K562 (cell line): Measurements from ENCODE around the gene RTL10. TPM values are rescaled to one million over a fixed set of nuclear protein-coding genes. Genes with fewer than 3 reads are reported as not detected.

Experiments used
- ATAC-seq: fragments of 200-7000 bp; cut with Tn5 transposase; 3 replicates; pipeline ENCODE4 v1.9.1; 2020; ENCODE audit warnings: moderate library complexity
- BruUV-seq: library from RNA; stranded (reverse); fragments of 400-500 nt; replicated peaks from 2 replicates; lab custom pipeline; 2021; lab: Mats Ljungman, UMichigan
- CTCF ChIA-PET: fragments of 300-600 bp; formaldehyde crosslinking; extraction: SDS; loops from one replicate; lab custom pipeline; 2021; ENCODE audit warnings: low intra/inter-chr PET ratio; lab: Yijun Ruan, JAX
- POLR2A ChIA-PET: fragments of 300-600, 350-650 bp; sonication (Branson Sonifier 250); formaldehyde crosslinking; extraction: SDS; loops from one replicate; lab custom pipeline; 2021; ENCODE audit warnings: antibody characterized with exemption, inconsistent platforms; lab: Yijun Ruan, JAX
- DNase-seq, 4 experiments: peaks; one replicate each; pipeline versions ENCODE4 v3.0.0 to v3.0.0-alpha.2; 2011 to 2018; ENCODE audit warnings: low spot score in 3 of 4, mixed read lengths in 3 of 4; ENCODE audit errors: extremely low read depth in 1 of 4
- FAIRE-seq: peaks from 2 replicates; lab custom pipeline; 2011; peaks lifted over from hg19 to GRCh38; lab: Jason Lieb, UNC
- H2AFZ ChIP-seq: 2 replicates; pipeline ENCODE4 v1.6.0; 2011; ENCODE audit warnings: low read depth, low read length, control low read depth, inconsistent platforms
- H3K27ac ChIP-seq: fragments of 200-600 bp; 3 replicates; pipeline ENCODE4 v1.8.0; 2011; ENCODE audit warnings: low read depth, mild to moderate bottlenecking, control low read depth, inconsistent platforms, low read length, moderate library complexity, mixed read lengths; ENCODE audit errors: extremely low read depth
- H3K27me3 ChIP-seq, 2 experiments: fragments of 300-600 bp in 1 of 2; 2 replicates in 1 of 2; 3 replicates in 1 of 2; pipeline versions ENCODE4 v1.6.0 to v1.8.0; 2011; ENCODE audit warnings: inconsistent platforms in 2 of 2, low read length in 2 of 2, mild to moderate bottlenecking in 1 of 2, mixed read lengths in 1 of 2, moderate library complexity in 1 of 2; ENCODE audit not compliant: control insufficient read depth in 2 of 2, insufficient read depth in 2 of 2
- H3K36me3 ChIP-seq: fragments of 300-600 bp; 3 replicates; pipeline ENCODE4 v1.8.0; 2011; ENCODE audit warnings: mild to moderate bottlenecking, low read length, inconsistent platforms; ENCODE audit not compliant: control insufficient read depth, insufficient read depth
- H3K4me1 ChIP-seq, 2 experiments: fragments of 200-600 bp in 1 of 2; replicated peaks in 1 of 2; 2 replicates in 1 of 2; 3 replicates in 1 of 2; pipeline versions ENCODE4 v1.5.1 to v1.8.0; 2011; ENCODE audit warnings: inconsistent platforms in 2 of 2, low read length in 2 of 2, mild to moderate bottlenecking in 1 of 2, mixed read lengths in 1 of 2, moderate library complexity in 1 of 2; ENCODE audit not compliant: control insufficient read depth in 2 of 2, insufficient read depth in 2 of 2
- H3K4me2 ChIP-seq: 2 replicates; pipeline ENCODE4 v1.6.1; 2011; ENCODE audit warnings: low read length, control low read depth, inconsistent platforms, mixed read lengths; ENCODE audit not compliant: insufficient read depth
- H3K4me3 ChIP-seq: fragments of 200-600 bp; sonication (generic), shearing (Covaris generic); 2 replicates; pipeline ENCODE4 v1.5.1; 2016; ENCODE audit warnings: control low read depth, inconsistent platforms
- H3K79me2 ChIP-seq: fragments of 200-600 bp; 3 replicates; pipeline ENCODE4 v1.8.0; 2011; ENCODE audit warnings: low read length, inconsistent platforms; ENCODE audit not compliant: control insufficient read depth, insufficient read depth
- H3K9ac ChIP-seq, 2 experiments: 2 replicates each; pipeline versions ENCODE4 v1.6.0 to v1.6.1; 2011; ENCODE audit warnings: low read depth in 2 of 2, low read length in 2 of 2, control low read depth in 1 of 2, inconsistent platforms in 1 of 2, mild to moderate bottlenecking in 1 of 2, mixed read lengths in 1 of 2; ENCODE audit not compliant: insufficient read depth in 1 of 2
- H3K9me1 ChIP-seq: one replicate; pipeline ENCODE4 v1.6.0; 2011; ENCODE audit warnings: inconsistent platforms, mild to moderate bottlenecking, low read length, moderate library complexity; ENCODE audit not compliant: control insufficient read depth, insufficient read depth
- H3K9me3 ChIP-seq: replicated peaks from 2 replicates; pipeline ENCODE4 v1.5.1; 2011; ENCODE audit warnings: low read depth, low read length, inconsistent platforms; ENCODE audit not compliant: control insufficient read depth, insufficient read depth
- H4K20me1 ChIP-seq: replicated peaks from 2 replicates; pipeline ENCODE4 v1.6.1; 2011; ENCODE audit warnings: low read length, inconsistent platforms, mixed read lengths; ENCODE audit not compliant: control insufficient read depth, insufficient read depth
- E2F1 ChIP-seq: sonication (generic); formaldehyde crosslinking; IDR thresholded peaks from 2 replicates; pipeline ENCODE4 v1.8.1; 2023; ENCODE audit warnings: mild to moderate bottlenecking, missing genetic modification reagents, moderate library complexity
- HMGN3 ChIP-seq: IDR thresholded peaks from 2 replicates; pipeline ENCODE4 v1.6.1; 2011; ENCODE audit warnings: borderline replicate concordance, low read depth, mild to moderate bottlenecking, mixed read lengths, low read length; ENCODE audit not compliant: insufficient read length; ENCODE audit errors: extremely low read depth
- RREB1 ChIP-seq: fragments of 250-450 bp; sonication (Bioruptor Pico); IDR thresholded peaks from 2 replicates; pipeline ENCODE4 v1.4.0; 2020
- VEZF1 ChIP-seq: fragments of 200-800 bp; sonication (Bioruptor generic); IDR thresholded peaks from 2 replicates; pipeline ENCODE4 v1.6.1; 2017; ENCODE audit warnings: missing genetic modification characterization, missing compliant biosample characterization
- ZNF609 ChIP-seq: sonication (generic); formaldehyde crosslinking; IDR thresholded peaks from 2 replicates; pipeline ENCODE4 v1.8.1; 2023; ENCODE audit warnings: missing genetic modification reagents, mild to moderate bottlenecking, borderline replicate concordance
- WGBS: fragments of 100-300 bp; shearing (Covaris generic); methylation state at CpG from one replicate; pipeline ENCODE4 v1.1.6; 2016; ENCODE audit warnings: low coverage, mixed read lengths; ENCODE audit not compliant: insufficient coverage; ENCODE audit errors: missing lambda C conversion rate; 5-methylcytosine and 5-hydroxymethylcytosine counted together
- in situ Hi-C: fragments of 300-500 bp; cut with MboI; formaldehyde crosslinking; loops from 4 replicates; pipeline ENCODE4 v1.15.0; 2018; ENCODE audit warnings: inconsistent platforms, mixed read lengths
- intact Hi-C: fragments of 100-400 bp; cut with micrococcal nuclease; formaldehyde crosslinking; loops from 2 replicates; pipeline ENCODE4 v1.14.2; 2022
- polyA plus RNA-seq, 8 experiments: library from polyadenylated mRNA; depleted of rRNA in 4 of 8; stranded (reverse) in 5 of 8; unstranded in 3 of 8; fragments of >200 nt; fragmentation: Nextera tagmentation in 2 of 8; fragmentation: Illumina TruSeq in 1 of 8; extraction: Ambion mirVana in 2 of 8; extraction: Trizol in 1 of 8; gene quantifications; 2 replicates each; pipeline versions ENCODE4 v1.2.1 to v1.2.3, GENCODE V29; 2011 to 2014; ENCODE audit warnings: inconsistent platforms in 1 of 8, missing spikeins in 1 of 8
- total RNA-seq, 7 experiments: library from RNA; depleted of rRNA in 6 of 7; stranded (reverse); fragments of >200 nt in 6 of 7; fragmentation: Illumina TruSeq in 2 of 7; extraction: Trizol in 2 of 7; gene quantifications; 2 replicates each; pipeline versions ENCODE4 v1.2.1 to v1.2.3, GENCODE V29; 2011 to 2021; ENCODE audit warnings: low replicate concordance in 1 of 7

Gene RTL10
- total and polyA plus RNA-seq, 9 of the 15 experiments (the other 6 are each of a cell fraction or from before 2014, with no cell fraction given) = 19.8 to 75.5 (median 32.5) TPM

- Histone ChIP-seq H3K27me3 (peaks cover 2 to 30% of the 10 kb centered on the region in 2 experiments; a peak in 3 of 5 replicates), H3K4me2 (no peak overlapping the region), H3K9ac (peak overlapping the region in 1 of 2 experiments; percentile 30; a peak in 2 of 4 replicates), H3K79me2 (no peaks in the 10 kb centered on the region), H3K36me3 (no peaks in the 10 kb centered on the region), H3K9me1 (no peaks in the 10 kb centered on the region), H2AFZ (no peak overlapping the region), H4K20me1 (peaks cover 13% of the 10 kb centered on the region), H3K4me1 (peaks cover 8 to 53% of the 10 kb centered on the region in 2 experiments; a peak in 4 of 5 replicates), H3K4me3 (no peak overlapping the region), H3K27ac (no peak overlapping the region), H3K9me3 (no peaks in the 10 kb centered on the region)
- DNase-seq (no peak), FAIRE-seq (no peak), ATAC-seq (peak; percentile 2; the same call in 1 of the 3 replicates)
- POLR2A ChIA-PET = interaction anchor here (0.5 to 2.3 kb wide), 9 partner anchors 11 to 123 kb away, joined by 3 to 22 read pairs (median 4); partner anchors contain the start of genes GNB1L and RTL10
- in situ Hi-C loops = no loop called here
- intact Hi-C loops = no loop called here
- CTCF ChIA-PET = interaction anchor here (0.6 to 1.4 kb wide), 3 partner anchors 112 to 139 kb away, joined by 3 to 5 read pairs (median 3); no protein-coding TSS in a partner anchor
- WGBS = 42% methylated on average over 23 of the region's 23 CpGs
- BruUV-seq = no TSS peak
- TF ChIP-seq RREB1 = no peak
- no peak for TF ChIP-seq ZNF609 (CRISPR knock-in tag)
- peak; percentile 9; the same call in 1 of the 2 replicates for TF ChIP-seq VEZF1
- peak; percentile 41 for TF ChIP-seq HMGN3
- no peak for TF ChIP-seq E2F1
These were observed 14.2 kb upstream of the RTL10 start for GRCh38 chr22:19868773-19869471.
